Cardiac muscle cell (in vitro differentiated cells and primary cell): Measurements from ENCODE around the gene VCAN. TPM values are rescaled to one million over a fixed set of nuclear protein-coding genes. Genes with fewer than 3 reads are reported as not detected.

Experiments used
- DNase-seq, 2 donors: peaks; one replicate each; pipeline versions ENCODE4 v3.0.0 to v3.0.0-alpha.2; 2010 to 2017; ENCODE audit warnings: low read depth in 1 of 2, low spot score in 1 of 2
- H3K27ac ChIP-seq: fragments of 200-600 bp; sonication (generic); 2 replicates; pipeline ENCODE4 v1.5.1; 2016
- H3K27me3 ChIP-seq: fragments of 200-600 bp; sonication (generic); 2 replicates; pipeline ENCODE4 v1.6.0; 2016; ENCODE audit warnings: control low read depth
- H3K36me3 ChIP-seq: fragments of 200-600 bp; sonication (generic); 2 replicates; pipeline ENCODE4 v1.5.1; 2016; ENCODE audit warnings: control low read depth
- H3K4me1 ChIP-seq: fragments of 200-600 bp; sonication (generic); 2 replicates; pipeline ENCODE4 v1.8.1; 2017; ENCODE audit warnings: low read depth, mild to moderate bottlenecking, mixed run types
- H3K4me3 ChIP-seq: fragments of 200-600 bp; sonication (generic); 2 replicates; pipeline ENCODE4 v1.5.1; 2016; ENCODE audit warnings: mild to moderate bottlenecking
- H3K9me3 ChIP-seq: fragments of 200-600 bp; sonication (generic); 2 replicates; pipeline ENCODE4 v1.5.1; 2017; ENCODE audit warnings: low read depth, mild to moderate bottlenecking, control low read depth
- polyA plus RNA-seq: library from polyadenylated mRNA; unstranded; fragments of >200 nt; fragmentation: Nextera tagmentation; extraction: Ambion mirVana; gene quantifications from 2 replicates; pipeline ENCODE4 v1.2.1, GENCODE V29; 2016
- total RNA-seq: library from RNA; depleted of rRNA; stranded (reverse); fragments of >200 nt; gene quantifications from 2 replicates; pipeline ENCODE4 v1.2.3, GENCODE V29; 2016
- TF ChIP-seq, protein P1 (sequence below): IDR thresholded peaks from 2 replicates; pipeline ENCODE4 v1.5.1; 2012; ENCODE audit warnings: low read depth, mild to moderate bottlenecking, low read length

The VCAN gene
- total and polyA plus RNA-seq, 2 experiments from 2014 or later: 184 to 618 TPM

DNA sequence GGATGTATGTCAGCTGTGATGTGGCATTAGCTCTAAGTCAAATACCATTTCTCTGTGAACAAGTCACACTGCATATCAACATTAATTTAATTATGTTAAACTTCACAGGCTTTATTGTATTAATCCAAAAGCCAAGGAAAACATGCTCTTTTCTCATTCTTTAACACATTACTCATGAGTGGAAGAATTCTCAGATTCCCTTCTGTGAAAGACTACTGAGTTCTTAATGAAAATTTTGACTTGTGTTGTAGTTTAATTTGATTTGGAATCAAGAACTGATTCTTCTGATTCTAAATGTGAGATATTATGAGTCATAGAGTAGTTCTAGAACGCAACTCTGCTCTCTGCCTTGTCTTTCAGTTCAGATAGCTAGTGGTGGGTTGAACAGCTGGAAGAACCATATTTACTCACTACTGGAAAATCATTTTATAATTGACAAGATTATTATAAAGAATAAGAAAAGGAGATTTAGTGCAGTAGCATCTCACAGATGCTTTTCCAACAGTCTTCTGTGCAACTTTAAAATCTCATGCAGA, 90.6 kb downstream of the VCAN start:
- Histone ChIP-seq H3K27me3 (no peaks in the 10 kb centered on the region), H3K4me3 (no peak overlapping the region), H3K27ac (peak overlapping the region; percentile 77), H3K9me3 (no peaks in the 10 kb centered on the region), H3K36me3 (peaks cover 86% of the 10 kb centered on the region), H3K4me1 (peaks cover 17% of the 10 kb centered on the region)
- TF ChIP-seq, protein P1, sequence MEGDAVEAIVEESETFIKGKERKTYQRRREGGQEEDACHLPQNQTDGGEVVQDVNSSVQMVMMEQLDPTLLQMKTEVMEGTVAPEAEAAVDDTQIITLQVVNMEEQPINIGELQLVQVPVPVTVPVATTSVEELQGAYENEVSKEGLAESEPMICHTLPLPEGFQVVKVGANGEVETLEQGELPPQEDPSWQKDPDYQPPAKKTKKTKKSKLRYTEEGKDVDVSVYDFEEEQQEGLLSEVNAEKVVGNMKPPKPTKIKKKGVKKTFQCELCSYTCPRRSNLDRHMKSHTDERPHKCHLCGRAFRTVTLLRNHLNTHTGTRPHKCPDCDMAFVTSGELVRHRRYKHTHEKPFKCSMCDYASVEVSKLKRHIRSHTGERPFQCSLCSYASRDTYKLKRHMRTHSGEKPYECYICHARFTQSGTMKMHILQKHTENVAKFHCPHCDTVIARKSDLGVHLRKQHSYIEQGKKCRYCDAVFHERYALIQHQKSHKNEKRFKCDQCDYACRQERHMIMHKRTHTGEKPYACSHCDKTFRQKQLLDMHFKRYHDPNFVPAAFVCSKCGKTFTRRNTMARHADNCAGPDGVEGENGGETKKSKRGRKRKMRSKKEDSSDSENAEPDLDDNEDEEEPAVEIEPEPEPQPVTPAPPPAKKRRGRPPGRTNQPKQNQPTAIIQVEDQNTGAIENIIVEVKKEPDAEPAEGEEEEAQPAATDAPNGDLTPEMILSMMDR: no peak
- peak in 1 of 2 donors; percentile 41 for DNase-seq

- TF ChIP-seq, protein P1: no peak
- Histone ChIP-seq H3K36me3 (peaks cover 86% of the 10 kb centered on the region), H3K9me3 (no peaks in the 10 kb centered on the region), H3K4me1 (peaks cover 17% of the 10 kb centered on the region), H3K27ac (peak overlapping the region; percentile 77), H3K4me3 (no peak overlapping the region), H3K27me3 (no peaks in the 10 kb centered on the region)
- DNase-seq: peak in 1 of 2 donors; percentile 79
Measured at GRCh38 chr5:83562791-83563557, 91.4 kb downstream of the VCAN start.

- TF ChIP-seq, protein P1: no peak
- H3K36me3 ChIP-seq: peaks cover 84% of the 10 kb centered on the region
- peaks cover 17% of the 10 kb centered on the region for H3K4me1 ChIP-seq
- H3K27me3 ChIP-seq: no peaks in the 10 kb centered on the region
- peak overlapping the region; percentile 77 for H3K27ac ChIP-seq
- DNase-seq: no peak
- no peak overlapping the region for H3K4me3 ChIP-seq
- H3K9me3 ChIP-seq: no peaks in the 10 kb centered on the region
Measured at GRCh38 chr5:83563631-83564030, 92.1 kb downstream of the VCAN start.

GRCh38 chr5:83564069-83564749, 92.7 kb downstream of the VCAN start:
- peak; percentile 38 to 75 for DNase-seq
- Histone ChIP-seq H3K27ac (peak overlapping the region; percentile 77), H3K9me3 (no peaks in the 10 kb centered on the region), H3K4me3 (no peak overlapping the region), H3K36me3 (peaks cover 84% of the 10 kb centered on the region), H3K27me3 (no peaks in the 10 kb centered on the region), H3K4me1 (peaks cover 11% of the 10 kb centered on the region)
- TF ChIP-seq, protein P1: peak; percentile 46

- Histone ChIP-seq H3K4me1 (peaks cover 3% of the 10 kb centered on the region), H3K27ac (peak overlapping the region; percentile 52), H3K27me3 (no peaks in the 10 kb centered on the region), H3K4me3 (no peak overlapping the region), H3K36me3 (peaks cover 75% of the 10 kb centered on the region), H3K9me3 (no peaks in the 10 kb centered on the region)
- TF ChIP-seq, protein P1: no peak
- DNase-seq: peak in 1 of 2 donors; percentile 67
Measured at GRCh38 chr5:83567741-83568140, 96.2 kb downstream of the VCAN start.
